GM21737 (cell line): ENCODE results near the gene P2RX7.

Experiments
- ATAC-seq: cut with Tn5 transposase; IDR thresholded peaks from one replicate; pipeline ENCODE4 v1.9.1; 2021; ENCODE audit warnings: mild to moderate bottlenecking, moderate library complexity; ENCODE audit not compliant: unreplicated experiment

P2RX7 gene

DNA sequence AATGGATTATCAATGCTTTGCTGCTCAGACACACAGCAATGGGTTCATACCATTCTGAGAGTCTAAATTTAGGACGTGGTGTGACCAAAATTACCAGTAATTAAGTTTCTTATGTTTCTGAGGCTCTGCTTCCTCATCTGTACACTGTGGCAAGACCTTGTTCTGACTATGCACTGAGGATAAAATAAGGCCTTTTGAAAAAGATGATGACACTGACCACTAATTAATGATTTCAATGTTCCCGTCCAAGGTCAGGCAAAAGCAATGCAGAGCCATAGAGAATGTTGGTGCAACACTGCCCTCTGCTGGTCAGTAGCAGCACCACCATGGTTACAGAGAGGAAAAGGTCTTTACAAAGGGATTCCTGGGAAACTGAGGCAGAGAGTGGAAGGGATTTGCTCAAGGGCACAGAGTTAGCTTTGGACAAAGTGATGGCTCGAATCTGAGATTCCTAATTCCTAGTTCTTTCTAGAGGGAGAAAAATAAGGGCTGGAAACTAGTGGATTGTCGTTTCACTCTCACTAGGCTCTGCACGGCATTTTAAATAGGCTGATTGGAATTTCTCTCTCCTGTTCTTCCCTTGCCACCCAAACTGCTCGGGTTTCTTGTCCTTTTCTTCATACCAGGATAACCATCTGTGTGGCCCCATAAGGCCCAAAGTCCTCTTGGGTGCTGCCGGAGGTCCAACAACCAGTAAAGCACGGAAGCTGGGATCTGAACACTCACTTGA, 22.3 kb upstream of the P2RX7 start:
- no peak for ATAC-seq

DNA sequence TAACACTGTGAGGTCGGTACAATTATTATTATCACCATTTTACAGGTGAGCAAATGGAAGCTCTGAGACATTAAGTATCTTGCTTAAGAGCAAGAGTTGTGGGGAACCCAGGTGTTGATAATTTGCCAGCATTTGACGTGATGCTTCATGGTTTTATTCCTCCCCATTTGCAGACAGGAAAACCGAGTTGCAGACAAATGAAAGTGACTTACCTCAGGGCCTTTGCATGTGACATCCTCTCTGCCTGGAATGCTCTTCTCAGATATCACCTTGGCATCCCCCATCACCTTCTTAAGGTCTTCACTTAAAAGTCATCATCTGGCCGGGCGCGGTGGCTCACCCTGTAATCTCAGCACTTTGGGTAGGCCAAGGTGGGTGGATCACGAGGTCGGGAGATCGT, 21.0 kb upstream of the P2RX7 start:
- no peak for ATAC-seq

DNA sequence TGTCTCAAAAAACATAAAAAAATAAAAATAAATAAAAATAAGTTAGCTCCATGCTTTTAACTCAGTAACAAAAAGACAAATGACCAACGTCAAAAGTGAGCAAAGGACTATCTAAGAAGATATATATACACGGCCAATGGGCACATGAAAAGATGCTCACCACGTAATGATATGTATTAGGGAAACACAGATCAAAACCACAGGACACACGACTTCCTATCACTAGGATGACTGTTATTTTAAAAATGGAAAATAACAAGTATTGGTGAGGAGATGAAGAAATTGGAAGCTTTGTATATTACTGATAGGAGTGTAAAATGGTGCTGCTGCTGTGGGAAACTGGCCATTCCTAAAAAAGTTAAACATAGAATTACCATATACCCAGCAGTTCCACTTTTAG, 20.2 kb upstream of the P2RX7 start:
- ATAC-seq, result no peak

DNA sequence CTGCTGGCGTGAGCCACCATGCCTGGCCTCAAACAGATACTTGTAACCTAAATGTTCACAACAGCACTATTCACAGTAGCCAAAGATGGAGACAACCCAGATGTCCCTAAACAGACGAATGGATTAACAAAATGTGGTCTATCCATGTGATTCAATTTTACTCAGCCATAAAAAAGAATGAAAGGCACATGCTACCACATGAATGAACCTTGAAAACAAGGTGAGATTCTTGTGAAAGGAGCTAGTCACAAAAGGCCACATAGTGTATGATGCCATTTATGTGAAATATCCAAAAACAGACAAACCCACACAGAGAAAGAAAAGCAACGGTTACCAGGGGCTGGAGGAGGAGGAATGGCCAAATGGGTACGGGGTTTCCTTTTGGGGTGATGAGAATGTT, 19.6 kb upstream of the P2RX7 start:
- no peak for ATAC-seq

DNA sequence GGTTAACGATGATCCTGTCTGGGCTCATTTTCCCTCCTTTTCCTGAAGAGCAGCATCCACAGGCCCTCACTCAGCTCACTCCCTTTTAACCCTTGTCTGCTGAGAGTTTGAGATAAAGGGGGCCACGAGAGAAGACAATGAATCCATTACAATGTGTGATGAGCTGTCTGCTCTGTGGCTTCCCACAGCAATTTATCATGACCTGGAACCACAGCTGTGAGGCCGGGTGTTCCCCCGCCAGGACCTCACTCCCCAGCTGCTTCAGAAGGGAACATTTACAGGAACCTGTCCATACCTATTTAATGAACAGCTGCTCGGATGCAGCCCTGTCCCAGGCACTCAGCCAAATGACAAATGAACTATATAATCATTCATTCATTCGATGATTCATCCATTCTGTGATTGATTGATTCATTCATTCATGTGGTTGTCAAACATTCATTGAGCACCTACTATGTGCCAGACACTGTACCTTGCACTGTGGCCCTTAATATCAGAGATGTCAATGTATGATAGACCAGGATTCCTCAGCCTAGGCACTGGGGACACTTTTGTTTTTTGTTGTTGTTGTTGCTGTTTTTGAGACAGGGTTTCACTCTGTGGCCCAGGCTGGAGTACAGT, 18.5 kb upstream of the P2RX7 start:
- ATAC-seq, result no peak

DNA sequence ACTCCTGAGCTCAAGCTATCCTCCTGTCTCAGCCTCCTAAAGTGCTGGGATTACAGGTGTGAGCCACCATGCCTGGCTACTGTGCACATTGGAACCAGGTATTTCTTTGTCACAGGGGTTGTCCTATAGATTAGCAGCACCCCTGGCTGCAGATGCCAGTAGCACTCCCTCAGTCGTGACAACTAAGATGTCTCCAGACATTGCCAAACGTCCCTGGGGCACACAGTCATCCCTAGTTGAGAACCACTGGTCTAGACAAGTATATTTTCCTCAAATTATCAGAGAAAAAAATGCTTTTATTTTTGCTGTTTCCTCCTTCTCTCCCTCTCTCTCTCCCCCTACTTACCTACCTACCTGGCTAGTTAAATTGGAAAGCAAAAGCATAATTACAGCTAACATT, 17.9 kb upstream of the P2RX7 start:
- no peak for ATAC-seq

DNA sequence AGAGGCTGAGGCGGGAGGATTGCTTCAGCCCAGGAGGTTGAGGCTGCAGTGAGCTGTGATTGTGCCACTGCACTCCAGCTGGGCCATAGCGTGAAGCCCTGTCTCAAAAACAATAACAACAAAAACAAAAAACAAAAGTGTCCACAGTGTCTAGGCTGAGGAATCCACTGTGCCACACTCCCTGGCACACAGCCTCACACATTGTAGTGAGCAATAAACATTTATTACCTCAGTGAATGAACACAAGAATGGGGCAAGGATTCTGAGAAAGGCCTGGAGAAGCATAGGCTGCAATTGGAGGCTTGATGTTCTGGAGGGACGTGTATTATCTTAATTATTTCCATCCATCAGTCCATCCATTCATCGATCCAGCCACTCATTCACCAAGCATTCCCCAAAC, 17.1 kb upstream of the P2RX7 start:
- no peak for ATAC-seq

DNA sequence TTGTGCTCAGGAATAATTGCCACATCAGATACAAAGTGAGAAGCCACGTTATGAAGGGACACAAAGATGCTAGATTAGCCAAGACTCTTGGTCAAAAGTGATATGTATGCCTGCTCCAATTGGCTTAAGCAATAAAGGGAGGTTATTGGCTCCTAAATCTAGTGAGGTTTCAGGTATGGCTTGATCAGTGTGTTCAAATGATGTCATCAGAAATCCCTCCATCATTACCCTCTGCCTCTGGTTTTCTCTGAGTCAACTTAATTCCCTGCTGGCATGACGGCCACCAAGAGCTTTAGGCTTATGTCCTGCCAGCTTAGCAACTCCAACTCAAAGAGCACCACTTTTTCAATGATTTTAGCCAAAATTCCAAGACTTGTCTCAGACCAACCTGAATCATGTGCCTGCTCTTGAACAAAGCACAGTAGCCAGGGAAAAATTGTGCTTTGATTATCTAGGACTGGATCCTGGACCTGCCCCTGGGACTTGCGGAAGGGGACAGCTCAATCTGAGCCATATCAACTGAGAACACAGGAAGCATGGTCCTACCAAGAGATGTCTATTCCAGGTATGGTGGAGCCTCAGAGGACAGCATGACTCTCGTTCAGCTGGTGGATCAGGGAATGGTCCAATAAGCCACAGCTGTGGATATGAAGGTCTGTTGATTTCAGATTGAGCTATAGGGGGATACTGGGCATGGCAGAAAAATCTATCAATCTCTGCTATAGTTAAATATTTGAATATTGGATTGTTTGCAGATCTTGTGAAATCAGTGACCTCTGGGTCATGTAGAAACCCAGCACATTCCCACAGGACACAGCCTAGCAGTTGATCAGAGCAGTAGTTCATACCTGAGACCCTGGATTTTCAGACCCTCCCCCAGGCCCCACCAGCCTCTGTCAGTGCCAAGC, 16.1 kb upstream of the P2RX7 start:
- no peak for ATAC-seq

DNA sequence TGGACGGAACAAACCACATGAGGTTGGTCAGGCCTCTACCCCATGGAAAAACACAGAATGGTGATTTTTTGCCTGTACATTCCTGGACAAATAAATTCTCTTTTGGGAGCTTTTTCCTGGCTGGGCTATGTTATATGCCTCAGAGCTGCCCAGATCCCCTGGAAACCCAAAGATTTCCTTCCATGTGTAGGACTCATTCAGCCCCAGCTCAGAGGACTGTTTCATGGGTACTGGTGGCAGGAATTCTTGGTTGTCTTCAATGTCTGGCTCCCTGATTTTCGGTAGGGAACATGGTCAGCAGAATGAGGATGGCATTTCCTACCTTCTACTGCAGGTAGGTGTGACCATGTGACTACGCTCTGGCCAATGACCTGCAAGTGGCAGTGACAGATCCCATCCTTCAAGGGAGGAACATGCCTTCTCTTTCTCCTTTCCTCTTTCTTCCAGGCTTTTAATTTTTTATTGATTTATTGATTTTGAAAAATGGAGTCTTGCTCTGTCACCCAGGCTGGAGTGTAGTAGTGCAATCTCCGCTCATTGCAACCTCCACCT, 15.4 kb upstream of the P2RX7 start:
- no peak for ATAC-seq

DNA sequence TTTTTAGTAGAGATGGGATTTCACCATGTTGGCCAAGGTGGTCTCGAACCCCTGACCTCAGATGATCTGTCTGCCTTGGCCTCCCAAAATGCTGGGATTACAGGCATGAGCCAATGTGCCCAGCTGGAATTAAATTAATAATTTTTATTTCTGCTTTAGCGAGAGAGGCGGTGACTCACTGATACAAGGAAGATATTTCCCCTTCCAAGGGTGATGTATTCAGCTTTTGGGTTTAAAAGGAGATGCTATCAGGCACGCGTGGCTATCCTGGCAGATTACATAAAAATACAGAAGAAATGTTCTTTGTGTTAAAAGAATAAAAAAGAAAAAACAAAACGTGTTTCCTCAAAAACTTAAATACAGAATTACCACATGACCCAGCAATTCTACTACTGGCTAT, 12.4 kb upstream of the P2RX7 start:
- ATAC-seq, result no peak

DNA sequence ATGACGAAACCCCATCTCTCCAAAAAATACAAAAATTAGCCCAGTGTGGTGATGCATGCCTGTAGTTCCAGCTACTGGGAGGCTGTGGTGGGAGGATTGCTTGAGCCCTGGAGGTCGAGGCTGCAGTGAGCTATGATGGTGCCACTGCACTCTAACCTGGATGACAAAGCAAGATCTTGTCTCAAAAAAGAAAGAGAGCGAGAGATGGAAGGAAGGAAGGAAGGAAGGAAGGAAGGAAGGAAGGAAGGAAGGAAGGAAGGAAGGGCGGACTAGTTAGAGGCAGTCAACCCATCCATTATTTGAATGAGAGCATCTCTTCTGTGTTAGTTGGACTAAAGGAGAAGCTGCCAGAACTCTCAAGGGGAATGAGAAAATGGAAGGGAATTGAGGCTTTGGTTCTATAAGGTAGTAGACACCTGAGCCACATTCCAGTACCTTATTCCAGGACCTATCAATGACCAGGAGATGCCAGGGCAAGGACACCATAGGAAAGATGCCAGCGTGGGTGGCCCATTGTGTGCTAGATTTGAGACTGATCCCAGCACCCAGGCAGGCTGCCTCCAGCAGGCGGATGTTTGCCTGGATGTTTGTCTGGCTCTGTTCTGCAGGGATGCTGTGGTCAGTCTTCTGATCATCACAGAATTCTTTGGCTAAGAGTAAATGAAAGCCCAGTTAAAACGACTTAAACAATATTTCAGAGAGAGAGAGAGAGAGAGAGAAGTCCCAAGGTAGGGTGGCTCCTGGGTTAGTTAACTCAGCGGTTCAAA, 11.5 kb upstream of the P2RX7 start:
- no peak for ATAC-seq

DNA sequence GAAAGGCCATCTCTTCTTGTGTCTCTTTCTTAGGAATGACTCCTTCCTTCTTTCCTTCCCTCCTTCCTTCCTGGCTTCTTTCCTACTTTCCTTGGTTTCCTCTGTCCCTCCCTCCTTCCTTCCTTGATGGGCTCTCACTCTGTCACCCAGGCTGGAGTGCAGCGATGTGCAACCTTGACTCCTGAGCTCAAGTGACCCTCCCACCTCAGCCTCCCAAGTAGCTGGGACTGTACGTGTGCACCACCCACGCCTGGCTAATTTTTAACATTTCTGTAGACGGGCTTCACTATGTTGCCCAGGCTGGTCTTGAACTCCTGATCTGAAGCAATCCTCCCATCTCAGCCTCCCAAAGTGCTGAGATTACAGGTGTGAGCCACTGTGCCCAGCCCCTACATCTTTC, 10.9 kb upstream of the P2RX7 start:
- ATAC-seq, result no peak

DNA sequence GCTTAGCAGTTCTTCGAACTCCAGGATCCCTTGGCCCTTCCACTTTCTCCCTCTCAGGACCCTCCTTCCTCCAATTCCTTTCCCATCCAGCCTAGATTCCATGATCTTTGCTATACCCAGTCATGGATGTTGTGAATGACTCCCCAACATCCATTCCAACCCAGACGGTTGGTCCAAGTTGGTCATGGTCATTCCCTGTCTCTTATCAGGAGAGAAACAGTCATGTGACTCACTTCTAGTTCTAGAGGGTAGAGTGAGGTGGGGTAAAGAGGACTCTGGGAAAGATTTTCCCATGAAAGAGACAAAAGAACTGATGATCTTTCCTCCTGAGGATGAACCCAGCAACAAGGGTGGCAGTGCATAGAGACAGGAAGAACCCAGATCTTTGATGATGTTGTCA, 9.2 kb upstream of the P2RX7 start:
- ATAC-seq, result no peak

DNA sequence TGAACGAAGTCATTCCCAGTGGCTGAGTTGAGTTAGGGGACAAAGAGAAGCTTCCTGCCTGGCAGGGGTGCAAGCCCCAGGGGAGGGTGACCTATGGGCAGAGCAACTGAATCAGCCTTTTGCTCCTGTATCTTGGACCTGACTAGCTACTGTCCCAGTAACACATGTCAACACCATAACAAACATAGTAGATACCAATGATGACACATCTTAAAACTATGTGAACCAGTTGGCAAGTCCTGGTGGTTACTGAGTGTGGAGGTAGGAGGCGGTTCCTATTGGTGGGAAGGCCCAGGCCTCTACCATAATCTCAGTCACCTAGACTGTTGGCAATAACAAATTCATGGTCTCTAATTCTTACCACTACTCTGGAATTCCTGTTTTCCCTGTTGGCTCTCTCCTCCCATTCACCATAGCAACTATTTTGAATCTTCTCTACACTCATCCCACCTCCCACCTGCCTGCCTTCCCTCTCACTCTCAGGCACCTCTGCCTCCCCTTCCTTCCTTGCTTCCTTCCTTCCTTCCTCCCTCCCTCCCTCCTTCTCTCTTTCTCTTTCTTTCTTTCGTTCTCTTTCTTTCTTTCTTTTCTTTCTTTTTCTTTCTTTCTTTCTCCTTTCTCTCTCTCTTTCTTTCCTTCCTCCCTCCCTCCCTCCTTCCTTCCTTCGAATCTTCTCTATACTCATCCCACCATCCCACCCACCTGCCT, 8.1 kb upstream of the P2RX7 start:
- ATAC-seq, result no peak

DNA sequence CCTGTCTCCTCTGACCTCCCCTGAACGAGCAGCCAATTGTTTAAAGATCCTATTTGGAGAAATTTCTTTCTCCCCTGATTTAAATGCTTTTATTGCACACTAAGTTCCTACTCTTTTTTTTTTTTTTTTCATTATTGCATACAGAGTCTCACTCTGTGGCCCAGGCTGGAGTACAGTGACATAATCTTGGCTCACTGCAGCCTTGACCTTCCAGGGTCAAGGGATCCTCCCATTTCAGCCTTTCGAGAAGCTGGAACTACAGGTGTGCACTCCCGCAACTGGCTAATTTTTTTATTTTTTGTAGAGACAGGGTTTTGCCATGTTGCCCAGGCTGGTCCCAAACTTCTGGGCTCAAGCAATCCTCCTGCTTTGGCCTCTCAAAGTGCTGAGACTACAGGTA, 5.2 kb upstream of the P2RX7 start:
- no peak for ATAC-seq

DNA sequence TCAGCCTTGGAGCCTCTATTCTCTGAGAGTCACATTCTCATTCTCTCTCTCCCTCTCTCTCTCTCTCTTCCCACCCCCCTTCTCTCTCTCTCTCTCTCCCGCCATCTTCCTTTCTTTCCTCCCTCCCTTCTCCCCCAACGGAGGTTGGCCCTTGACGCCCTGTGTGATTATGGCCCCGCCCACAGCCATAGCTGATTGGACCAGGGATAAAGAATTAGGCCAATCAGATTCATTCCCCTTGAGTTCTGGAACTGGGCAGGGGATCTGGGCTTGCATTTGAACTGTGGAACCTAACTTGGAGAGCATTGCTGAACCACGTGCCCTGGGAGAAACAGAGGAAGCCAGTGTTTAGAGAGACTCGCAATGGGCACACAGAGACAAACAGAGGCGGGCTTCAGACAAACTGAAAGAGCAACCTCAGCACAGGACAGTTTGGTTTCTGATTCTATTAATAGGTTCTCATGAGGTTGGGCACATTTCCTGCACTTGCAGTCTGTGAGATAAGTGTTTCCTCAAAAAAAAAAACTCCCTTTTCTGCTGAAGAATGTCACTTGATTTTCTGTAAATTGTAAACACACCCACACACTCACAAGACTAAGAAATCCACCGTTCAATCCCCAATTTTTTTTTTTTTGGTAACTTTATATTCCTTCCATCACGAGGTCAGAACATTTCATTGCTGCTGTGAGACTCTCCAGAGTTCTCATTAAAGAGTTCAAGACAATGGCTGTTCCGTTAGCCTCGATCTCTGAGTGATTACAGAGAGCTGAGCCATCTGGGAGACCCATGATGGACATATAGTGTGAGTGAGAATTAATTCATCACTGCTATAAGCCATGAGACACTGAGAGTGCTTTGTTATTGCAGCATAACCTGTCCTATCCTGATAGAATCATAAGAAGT, 3.5 kb upstream of the P2RX7 start:
- ATAC-seq, result peak; percentile 58

DNA sequence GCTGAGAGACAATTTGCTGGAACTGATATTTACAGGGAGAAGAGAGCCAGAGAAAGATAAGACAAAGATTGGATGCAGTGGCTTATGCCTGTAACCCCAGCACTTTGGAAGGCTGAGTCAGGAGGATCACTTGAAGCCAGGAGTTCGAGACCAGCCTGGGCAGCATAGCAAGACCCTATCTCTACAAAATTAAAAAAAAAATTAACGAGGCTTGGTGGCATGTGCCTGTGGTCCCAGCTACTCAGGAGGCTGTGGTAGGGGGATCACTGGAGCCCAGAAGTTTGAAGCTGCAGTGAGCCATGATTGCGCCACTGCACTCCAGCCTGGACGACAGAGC, 2.9 kb upstream of the P2RX7 start:
- no peak for ATAC-seq

DNA sequence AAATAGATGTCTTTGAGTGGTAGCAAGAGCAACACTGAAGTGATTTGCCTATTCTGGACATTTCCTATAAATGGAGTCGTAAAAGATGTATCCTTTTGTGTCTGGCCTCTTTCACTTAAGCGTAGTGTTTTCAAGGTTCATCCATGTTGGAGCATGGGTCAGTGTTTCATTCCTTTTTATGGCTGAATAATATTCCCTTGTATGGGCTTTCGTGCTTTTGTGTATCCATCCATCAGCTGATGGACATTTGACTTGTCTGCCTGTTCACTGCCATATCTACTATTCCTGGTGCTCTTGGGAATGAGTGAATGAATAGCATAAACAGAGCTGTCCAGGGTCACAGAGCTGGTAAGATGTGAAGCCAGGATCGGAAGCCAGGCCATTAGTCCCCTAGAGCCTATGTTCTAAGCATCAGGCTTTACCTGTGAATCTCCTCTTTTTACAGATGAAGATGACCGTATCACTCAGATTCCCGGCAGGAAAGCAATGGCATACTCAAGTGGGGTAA, 1.8 kb upstream of the P2RX7 start:
- ATAC-seq, result no peak

DNA sequence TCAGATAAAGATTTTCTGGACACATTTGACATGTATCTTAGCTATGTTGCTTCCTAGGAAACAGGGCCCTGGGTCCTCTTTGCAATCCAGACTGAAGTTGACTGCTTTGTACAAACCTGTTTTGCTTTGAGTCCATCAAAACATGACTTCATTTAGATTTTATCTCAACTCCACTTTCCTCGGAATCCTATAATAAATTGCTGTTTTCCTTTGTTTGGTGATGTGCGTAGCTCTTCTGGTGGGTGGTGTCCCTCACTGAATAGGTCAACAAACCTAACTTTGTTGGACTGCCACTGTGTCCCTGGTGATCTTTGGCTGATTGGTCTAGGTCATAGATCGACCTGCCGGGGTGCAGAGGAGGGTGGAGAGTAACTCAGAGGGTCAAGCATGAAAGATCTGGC, 735 bp upstream of the P2RX7 start:
- ATAC-seq, result no peak
